Smooth muscle cell (in vitro differentiated cells): ENCODE results near the gene RPGRIP1L. TPM values are rescaled to one million over a fixed set of nuclear protein-coding genes. Genes with fewer than 3 reads are reported as not detected.

ENCODE experiments used
- DNase-seq: peaks from one replicate; lab custom pipeline; 2025; ENCODE audit not compliant: unreplicated experiment; lab: John Stamatoyannopoulos, UW
- H2AFZ ChIP-seq: fragments of 200-600 bp; sonication (generic); 2 replicates; pipeline ENCODE4 v1.6.0; 2016; ENCODE audit warnings: antibody characterized with exemption, low read depth, mild to moderate bottlenecking
- H3F3A ChIP-seq: fragments of 200-600 bp; sonication (generic); 2 replicates; pipeline ENCODE4 v1.6.0; 2017; ENCODE audit warnings: antibody characterized with exemption, low read depth
- H3K27ac ChIP-seq: fragments of 200-600 bp; sonication (generic); 2 replicates; pipeline ENCODE4 v1.5.1; 2016; ENCODE audit warnings: low read depth, mild to moderate bottlenecking
- H3K27me3 ChIP-seq: fragments of 200-600 bp; sonication (generic); 2 replicates; pipeline ENCODE4 v1.6.1; 2016; ENCODE audit warnings: low read depth, mild to moderate bottlenecking
- H3K36me3 ChIP-seq: fragments of 200-600 bp; sonication (generic); 2 replicates; pipeline ENCODE4 v1.5.1; 2016; ENCODE audit warnings: low read depth
- H3K4me1 ChIP-seq: fragments of 200-600 bp; sonication (generic); 2 replicates; pipeline ENCODE4 v1.5.1; 2016; ENCODE audit warnings: low read depth
- H3K4me2 ChIP-seq: fragments of 200-600 bp; sonication (generic); 2 replicates; pipeline ENCODE4 v1.6.0; 2016; ENCODE audit warnings: mild to moderate bottlenecking
- H3K4me3 ChIP-seq: fragments of 200-600 bp; sonication (generic); 2 replicates; pipeline ENCODE4 v1.5.1; 2016; ENCODE audit warnings: mild to moderate bottlenecking
- H3K79me2 ChIP-seq: fragments of 200-600 bp; sonication (generic); 2 replicates; pipeline ENCODE4 v1.6.0; 2016; ENCODE audit warnings: low read depth, mild to moderate bottlenecking
- H3K9ac ChIP-seq: fragments of 200-600 bp; sonication (generic); 2 replicates; pipeline ENCODE4 v1.6.0; 2016; ENCODE audit warnings: low read depth
- H3K9me3 ChIP-seq: fragments of 200-600 bp; sonication (generic); replicated peaks from 2 replicates; pipeline ENCODE4 v1.5.1; 2016; ENCODE audit warnings: low read depth
- H4K20me1 ChIP-seq: fragments of 200-600 bp; sonication (generic); 2 replicates; pipeline ENCODE4 v1.6.0; 2016; ENCODE audit warnings: low read depth
- CTCF ChIP-seq: fragments of 200-600 bp; sonication (generic); IDR thresholded peaks from 2 replicates; pipeline ENCODE4 v1.5.1; 2017; ENCODE audit warnings: borderline replicate concordance, mild to moderate bottlenecking, antibody characterized with exemption; ENCODE audit not compliant: insufficient read depth, poor library complexity, severe bottlenecking
- WGBS: methylation state at CpG from one replicate; pipeline ENCODE4 v1.1.7; 2016; ENCODE audit warnings: low lambda C conversion rate; 5-methylcytosine and 5-hydroxymethylcytosine counted together
- polyA plus RNA-seq: library from polyadenylated mRNA; unstranded; fragments of >200 nt; fragmentation: Nextera tagmentation; extraction: Ambion mirVana; gene quantifications from 2 replicates; pipeline ENCODE4 v1.2.1, GENCODE V29; 2016
- total RNA-seq: library from RNA; depleted of rRNA; stranded (reverse); fragments of >200 nt; gene quantifications from 2 replicates; pipeline ENCODE4 v1.2.3, GENCODE V29; 2014

RPGRIP1L gene
- total RNA-seq: 11.5 and 11.6 TPM in 2 replicates
- 5.8 and 8.4 TPM in 2 replicates for polyA plus RNA-seq

GRCh38 chr16:53703590-53704444, at the start of gene RPGRIP1L, which contains the start of gene FTO:
TSS of gene RPGRIP1L (minus strand) at chr16:53703859. CDS start at chr16:53700723, 3,136 bp downstream.
TSS of gene FTO (plus strand) at chr16:53704156.
- WGBS: under 1% methylated on average over 57 of the region's 57 CpGs

GRCh38 chr16:53753431-53753830, 49.8 kb upstream of the RPGRIP1L start:
- Histone ChIP-seq H4K20me1 (peaks cover 96% of the 10 kb centered on the region), H3F3A (peaks cover 3% of the 10 kb centered on the region), H3K4me2 (no peak overlapping the region), H3K9ac (no peak overlapping the region), H3K4me1 (peaks cover 42% of the 10 kb centered on the region), H3K27ac (no peak overlapping the region), H3K36me3 (no peaks in the 10 kb centered on the region), H2AFZ (no peak overlapping the region), H3K27me3 (no peaks in the 10 kb centered on the region), H3K9me3 (no peaks in the 10 kb centered on the region), H3K79me2 (peaks cover 77% of the 10 kb centered on the region), H3K4me3 (no peak overlapping the region)
- TF ChIP-seq CTCF: no peak
- DNase-seq: no peak
- 65% methylated on average over 1 of the region's 1 CpG for WGBS

More at GRCh38 chr16:53703590-53704444, at the start of gene RPGRIP1L, which contains the start of gene FTO:
- no peaks in the 10 kb centered on the region for H3F3A ChIP-seq
- no peak for TF ChIP-seq CTCF
- H2AFZ ChIP-seq: peak within 1 kb of the TSS; percentile 90
- H3K9ac ChIP-seq: peak within 1 kb of the TSS; percentile 70
- peaks cover 58% of the 10 kb centered on the region for H3K79me2 ChIP-seq
- no peaks in the 10 kb centered on the region for H3K9me3 ChIP-seq
- H3K27ac ChIP-seq: no peak within 1 kb of the TSS
- H3K36me3 ChIP-seq: no peaks in the 10 kb centered on the region
- peak; percentile 94 for DNase-seq
- peaks cover 3% of the 10 kb centered on the region for H4K20me1 ChIP-seq
- peak within 1 kb of the TSS; percentile 89 for H3K4me2 ChIP-seq
- H3K4me3 ChIP-seq: peak within 1 kb of the TSS; percentile 67
- peaks cover 13% of the 10 kb centered on the region for H3K4me1 ChIP-seq
- H3K27me3 ChIP-seq: no peaks in the 10 kb centered on the region

GRCh38 chr16:53752560-53752959, 48.9 kb upstream of the RPGRIP1L start:
- H3K4me3 ChIP-seq: no peak overlapping the region
- H3F3A ChIP-seq: peaks cover 3% of the 10 kb centered on the region
- DNase-seq: no peak
- peaks cover 95% of the 10 kb centered on the region for H4K20me1 ChIP-seq
- H3K79me2 ChIP-seq: peaks cover 79% of the 10 kb centered on the region
- 78% methylated on average over 1 of the region's 1 CpG for WGBS
- H3K27ac ChIP-seq: no peak overlapping the region
- H3K4me2 ChIP-seq: no peak overlapping the region
- H3K36me3 ChIP-seq: no peaks in the 10 kb centered on the region
- TF ChIP-seq CTCF: no peak
- H2AFZ ChIP-seq: no peak overlapping the region
- peaks cover 4% of the 10 kb centered on the region for H3K9me3 ChIP-seq
- peaks cover 35% of the 10 kb centered on the region for H3K4me1 ChIP-seq
- no peaks in the 10 kb centered on the region for H3K27me3 ChIP-seq
- no peak overlapping the region for H3K9ac ChIP-seq
